ENCODE results near the gene SNX17. TPM values are rescaled to one million over a fixed set of nuclear protein-coding genes. Genes with fewer than 3 reads are reported as not detected.

The SNX17 gene
- total RNA-seq, 1 experiment from 2014 or later, result 90.5 TPM

DNA sequence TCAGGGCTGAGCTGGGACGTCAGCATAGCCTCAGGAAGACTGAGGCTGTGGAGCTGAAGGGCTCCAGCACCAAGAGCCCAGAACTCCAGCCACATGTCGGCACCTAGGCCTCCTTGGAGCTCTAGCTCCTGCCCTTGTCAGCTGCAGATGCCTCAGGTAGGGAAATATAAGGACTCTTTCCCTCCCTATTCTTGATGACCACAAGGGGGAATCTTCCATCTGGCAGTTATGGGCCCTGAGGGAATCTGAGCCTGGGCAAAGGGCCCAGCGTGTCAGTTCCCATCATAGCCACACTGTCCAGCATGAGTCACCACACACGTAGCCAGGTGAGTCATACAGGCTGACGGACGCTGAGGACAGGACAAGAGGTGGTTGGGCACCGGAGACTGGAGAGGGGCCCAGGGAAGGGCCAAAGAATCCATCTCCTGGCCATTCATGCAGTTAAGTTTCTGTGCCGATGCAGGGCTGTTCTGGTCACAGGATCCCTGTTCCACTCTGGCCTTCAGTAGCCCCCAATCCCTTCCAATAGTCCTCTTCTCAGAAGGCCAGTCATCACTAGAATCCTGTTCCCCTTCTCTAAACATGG lies 49.4 kb upstream of the SNX17 start (continued):
- TF ChIP-seq SRF (IDR thresholded peaks at IDR 0.05; ENCODE audit: low read depth), result peak; percentile 83
- no peak for TF ChIP-seq ELF1 (IDR thresholded peaks at IDR 0.05; ENCODE audit: borderline replicate concordance, low read depth)
- TF ChIP-seq, protein P1, sequence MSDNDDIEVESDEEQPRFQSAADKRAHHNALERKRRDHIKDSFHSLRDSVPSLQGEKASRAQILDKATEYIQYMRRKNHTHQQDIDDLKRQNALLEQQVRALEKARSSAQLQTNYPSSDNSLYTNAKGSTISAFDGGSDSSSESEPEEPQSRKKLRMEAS (IDR thresholded peaks at IDR 0.05), result peak; percentile 87

- CTCF ChIA-PET, result interaction anchor here (1.2 to 1.3 kb wide), 2 partner anchors 19 to 42 kb away, joined by 4 to 5 read pairs; no protein-coding TSS in a partner anchor
- peaks cover 0 to 9% of the 10 kb centered on the region in 2 experiments; a peak in 1 of 4 replicates for H3K36me3 ChIP-seq (ENCODE audit: control insufficient read depth in 1 of 2, insufficient read depth in 2 of 2, low read length in 2 of 2)
- H3K9me2 ChIP-seq (ENCODE audit: insufficient read depth), result no peaks in the 10 kb centered on the region
- ATAC-seq (0 out of 2 replicates have a peak, but pooled peaks have one; percentile 1), DNase-seq (ENCODE audit: low read depth, low spot score) (no peak)
- no peaks in the 10 kb centered on the region for H4K20me1 ChIP-seq (ENCODE audit: insufficient read depth)
- TF ChIP-seq, protein P2, sequence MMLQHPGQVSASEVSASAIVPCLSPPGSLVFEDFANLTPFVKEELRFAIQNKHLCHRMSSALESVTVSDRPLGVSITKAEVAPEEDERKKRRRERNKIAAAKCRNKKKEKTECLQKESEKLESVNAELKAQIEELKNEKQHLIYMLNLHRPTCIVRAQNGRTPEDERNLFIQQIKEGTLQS (IDR thresholded peaks at IDR 0.05), result no peak
- TF ChIP-seq, protein P3, sequence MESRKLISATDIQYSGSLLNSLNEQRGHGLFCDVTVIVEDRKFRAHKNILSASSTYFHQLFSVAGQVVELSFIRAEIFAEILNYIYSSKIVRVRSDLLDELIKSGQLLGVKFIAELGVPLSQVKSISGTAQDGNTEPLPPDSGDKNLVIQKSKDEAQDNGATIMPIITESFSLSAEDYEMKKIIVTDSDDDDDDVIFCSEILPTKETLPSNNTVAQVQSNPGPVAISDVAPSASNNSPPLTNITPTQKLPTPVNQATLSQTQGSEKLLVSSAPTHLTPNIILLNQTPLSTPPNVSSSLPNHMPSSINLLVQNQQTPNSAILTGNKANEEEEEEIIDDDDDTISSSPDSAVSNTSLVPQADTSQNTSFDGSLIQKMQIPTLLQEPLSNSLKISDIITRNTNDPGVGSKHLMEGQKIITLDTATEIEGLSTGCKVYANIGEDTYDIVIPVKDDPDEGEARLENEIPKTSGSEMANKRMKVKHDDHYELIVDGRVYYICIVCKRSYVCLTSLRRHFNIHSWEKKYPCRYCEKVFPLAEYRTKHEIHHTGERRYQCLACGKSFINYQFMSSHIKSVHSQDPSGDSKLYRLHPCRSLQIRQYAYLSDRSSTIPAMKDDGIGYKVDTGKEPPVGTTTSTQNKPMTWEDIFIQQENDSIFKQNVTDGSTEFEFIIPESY (IDR thresholded peaks at IDR 0.05; ENCODE audit: extremely low read depth, insufficient replicate concordance, low read length), result no peak
- TF ChIP-seq JUND (IDR thresholded peaks at IDR 0.05), result no peak
- no peak for TF ChIP-seq CBX3 (IDR thresholded peaks at IDR 0.05; ENCODE audit: low read depth)
- TF ChIP-seq RAD21 (IDR thresholded peaks at IDR 0.05; ENCODE audit: low read depth), result no peak
- no peak for TF ChIP-seq FOSL1 (IDR thresholded peaks at IDR 0.05; ENCODE audit: low read depth)
- no peak for TF ChIP-seq CEBPB (IDR thresholded peaks at IDR 0.05; ENCODE audit: low read depth)
- TF ChIP-seq YY1 (IDR thresholded peaks at IDR 0.05; ENCODE audit: extremely low read depth, insufficient replicate concordance, low read depth, low read length), result no peak
- TF ChIP-seq TCF7L2 (IDR thresholded peaks at IDR 0.05; ENCODE audit: borderline replicate concordance, extremely low read depth, insufficient read depth, insufficient read length), result no peak
- TF ChIP-seq POLR2A (IDR thresholded peaks at IDR 0.05; ENCODE audit: borderline replicate concordance, extremely low read depth, insufficient read depth, insufficient read length), result no peak
- no peak for TF ChIP-seq EZH2 (IDR thresholded peaks at IDR 0.05)
- no peak for TF ChIP-seq SIN3A (IDR thresholded peaks at IDR 0.05; ENCODE audit: low read depth)
- TF ChIP-seq EGR1 (IDR thresholded peaks at IDR 0.05; ENCODE audit: low read depth), result no peak
- TF ChIP-seq SRF (IDR thresholded peaks at IDR 0.05; ENCODE audit: low read depth), result no peak
- no peak for TF ChIP-seq ELF1 (IDR thresholded peaks at IDR 0.05; ENCODE audit: borderline replicate concordance, low read depth)
- no peak for TF ChIP-seq EZH2phosphoT487 (IDR thresholded peaks at IDR 0.05; ENCODE audit: borderline replicate concordance)
- TF ChIP-seq SP1 (IDR thresholded peaks at IDR 0.05; ENCODE audit: low read depth), result no peak
- TF ChIP-seq, protein P4, sequence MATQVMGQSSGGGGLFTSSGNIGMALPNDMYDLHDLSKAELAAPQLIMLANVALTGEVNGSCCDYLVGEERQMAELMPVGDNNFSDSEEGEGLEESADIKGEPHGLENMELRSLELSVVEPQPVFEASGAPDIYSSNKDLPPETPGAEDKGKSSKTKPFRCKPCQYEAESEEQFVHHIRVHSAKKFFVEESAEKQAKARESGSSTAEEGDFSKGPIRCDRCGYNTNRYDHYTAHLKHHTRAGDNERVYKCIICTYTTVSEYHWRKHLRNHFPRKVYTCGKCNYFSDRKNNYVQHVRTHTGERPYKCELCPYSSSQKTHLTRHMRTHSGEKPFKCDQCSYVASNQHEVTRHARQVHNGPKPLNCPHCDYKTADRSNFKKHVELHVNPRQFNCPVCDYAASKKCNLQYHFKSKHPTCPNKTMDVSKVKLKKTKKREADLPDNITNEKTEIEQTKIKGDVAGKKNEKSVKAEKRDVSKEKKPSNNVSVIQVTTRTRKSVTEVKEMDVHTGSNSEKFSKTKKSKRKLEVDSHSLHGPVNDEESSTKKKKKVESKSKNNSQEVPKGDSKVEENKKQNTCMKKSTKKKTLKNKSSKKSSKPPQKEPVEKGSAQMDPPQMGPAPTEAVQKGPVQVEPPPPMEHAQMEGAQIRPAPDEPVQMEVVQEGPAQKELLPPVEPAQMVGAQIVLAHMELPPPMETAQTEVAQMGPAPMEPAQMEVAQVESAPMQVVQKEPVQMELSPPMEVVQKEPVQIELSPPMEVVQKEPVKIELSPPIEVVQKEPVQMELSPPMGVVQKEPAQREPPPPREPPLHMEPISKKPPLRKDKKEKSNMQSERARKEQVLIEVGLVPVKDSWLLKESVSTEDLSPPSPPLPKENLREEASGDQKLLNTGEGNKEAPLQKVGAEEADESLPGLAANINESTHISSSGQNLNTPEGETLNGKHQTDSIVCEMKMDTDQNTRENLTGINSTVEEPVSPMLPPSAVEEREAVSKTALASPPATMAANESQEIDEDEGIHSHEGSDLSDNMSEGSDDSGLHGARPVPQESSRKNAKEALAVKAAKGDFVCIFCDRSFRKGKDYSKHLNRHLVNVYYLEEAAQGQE (IDR thresholded peaks at IDR 0.05; ENCODE audit: low read depth), result no peak
- TF ChIP-seq ZFX (IDR thresholded peaks at IDR 0.05), result no peak
- TF ChIP-seq ZNF274 (IDR thresholded peaks at IDR 0.05; ENCODE audit: low read depth, low read length), result no peak
- peaks cover 24 to 40% of the 10 kb centered on the region in 2 experiments for H3K4me1 ChIP-seq (ENCODE audit: control insufficient read depth in 1 of 2, insufficient read depth in 2 of 2, low read length in 2 of 2)
- no peak overlapping the region for H2AFZ ChIP-seq (ENCODE audit: low read depth, low read length, poor library complexity, severe bottlenecking)
- peak overlapping the region; percentile 87 for H3K4me2 ChIP-seq (ENCODE audit: low read length)
- peak overlapping the region; percentile 90 for H3K27ac ChIP-seq (ENCODE audit: low read depth, low read length)
- intact Hi-C loops (cut with micrococcal nuclease), result loop anchor here (5.0 kb wide), 2 partner anchors 50 to 60 kb away; partner anchors contain the start of genes EIF2B4, SLC30A3 and SNX17
- POLR2A ChIA-PET, result interaction anchor here (1.3 kb wide), 1 partner anchor 47 kb away, joined by 4 read pairs; the partner anchor contains the start of gene EIF2B4
- H3K27me3 ChIP-seq (ENCODE audit: insufficient read depth, low read length), result no peaks in the 10 kb centered on the region
- RAD21 ChIA-PET (ENCODE audit: low non-redundant PET in 1 of 2, low total read pairs in 2 of 2, uncharacterized antibody in 2 of 2, unreplicated experiment in 2 of 2), result no interaction called here
- H3K9ac ChIP-seq (ENCODE audit: low read length), result peak overlapping the region; percentile 92
- BruUV-seq (replicated peaks), result TSS peak; percentile 81
- no peaks in the 10 kb centered on the region for H3K9me3 ChIP-seq (ENCODE audit: control insufficient read depth in 1 of 2, insufficient read depth in 1 of 2, low read depth in 1 of 2, low read length in 2 of 2)
- H3K4me3 ChIP-seq (replicated peaks in 1 of 2; ENCODE audit: low read depth in 1 of 2, low read length in 2 of 2), result peak overlapping the region; percentile 85 to 90
- peaks cover 15% of the 10 kb centered on the region for H3K79me2 ChIP-seq (ENCODE audit: insufficient read depth, low read length)
These were observed 48.1 kb upstream of the SNX17 start for GRCh38 chr2:27322301-27322765.
